ENCODE measurements around the gene CHCT1.
A peak's percentile ranks its signal among the peaks of the same experiment; 100 is the strongest.

Gene CHCT1

GRCh38 chr17:60387666-60388065 is 34.6 kb upstream of the CHCT1 start:
- H2AK5ac ChIP-seq (ENCODE audit: low read length) = no peak overlapping the region
- no peak overlapping the region for H3K4ac ChIP-seq (ENCODE audit: low read depth, low read length)
- H3K27ac ChIP-seq (ENCODE audit: low read depth, low read length) = no peak overlapping the region
- H3K4me2 ChIP-seq (ENCODE audit: low read length) = no peak overlapping the region
- peaks cover 14% of the 10 kb centered on the region for H3K79me1 ChIP-seq (ENCODE audit: low read length)
- no peaks in the 10 kb centered on the region for H3K27me3 ChIP-seq (ENCODE audit: insufficient read depth, low read length)
- H3K4me3 ChIP-seq (ENCODE audit: low read depth, low read length) = no peak overlapping the region
- H3K79me2 ChIP-seq (ENCODE audit: control insufficient read depth, insufficient read depth, low read length, poor library complexity) = peaks cover 13% of the 10 kb centered on the region
- H3K23ac ChIP-seq (ENCODE audit: low read length) = no peak overlapping the region
- H2BK12ac ChIP-seq (ENCODE audit: low read length) = no peak overlapping the region
- no peak overlapping the region for H3K9ac ChIP-seq (ENCODE audit: low read length)
- H2BK5ac ChIP-seq (ENCODE audit: low read depth, low read length, poor library complexity) = no peak overlapping the region
- WGBS (ENCODE audit: extremely low coverage, insufficient coverage, insufficient read length) = no CpG with 5 or more reads among the region's 3 CpGs
- DNase-seq = no peak
- no peak overlapping the region for H4K12ac ChIP-seq (ENCODE audit: low read depth, low read length)
- H4K91ac ChIP-seq (ENCODE audit: low read depth, low read length) = no peak overlapping the region
- H4K8ac ChIP-seq (ENCODE audit: low read depth, low read length) = no peak overlapping the region
- no peak overlapping the region for H2AFZ ChIP-seq (ENCODE audit: insufficient read depth, low read length, poor library complexity)
- H2BK120ac ChIP-seq (ENCODE audit: insufficient read depth, low read length, poor library complexity) = no peak overlapping the region
- no peaks in the 10 kb centered on the region for H3K9me3 ChIP-seq (ENCODE audit: insufficient read depth, low read depth, low read length)
- no peak overlapping the region for H3K18ac ChIP-seq (ENCODE audit: low read length)
- no peak overlapping the region for H3K14ac ChIP-seq (ENCODE audit: low read length)
- H3K4me1 ChIP-seq (ENCODE audit: control insufficient read depth in 1 of 2, insufficient read depth in 2 of 2, low read length in 2 of 2) = peaks cover 3 to 6% of the 10 kb centered on the region in 2 experiments
- peaks cover 0 to 2% of the 10 kb centered on the region in 2 experiments for H3K36me3 ChIP-seq (ENCODE audit: control insufficient read depth in 1 of 2, insufficient read depth in 2 of 2, low read length in 2 of 2)

- no peak overlapping the region for H3K14ac ChIP-seq (ENCODE audit: low read length)
- peaks cover 14% of the 10 kb centered on the region for H3K79me2 ChIP-seq (ENCODE audit: control insufficient read depth, insufficient read depth, low read length, poor library complexity)
- H3K36me3 ChIP-seq (ENCODE audit: control insufficient read depth in 1 of 2, insufficient read depth in 2 of 2, low read length in 2 of 2) = peaks cover 0 to 2% of the 10 kb centered on the region in 2 experiments
- no peak overlapping the region for H2AFZ ChIP-seq (ENCODE audit: insufficient read depth, low read length, poor library complexity)
- peaks cover 17% of the 10 kb centered on the region for H3K79me1 ChIP-seq (ENCODE audit: low read length)
- H2BK12ac ChIP-seq (ENCODE audit: low read length) = no peak overlapping the region
- H3K27ac ChIP-seq (ENCODE audit: low read depth, low read length) = no peak overlapping the region
- no peak overlapping the region for H3K4me3 ChIP-seq (ENCODE audit: low read depth, low read length)
- no peak overlapping the region for H3K18ac ChIP-seq (ENCODE audit: low read length)
- H3K4me1 ChIP-seq (ENCODE audit: control insufficient read depth in 1 of 2, insufficient read depth in 2 of 2, low read length in 2 of 2) = peaks cover 3 to 6% of the 10 kb centered on the region in 2 experiments
- no peak overlapping the region for H2BK120ac ChIP-seq (ENCODE audit: insufficient read depth, low read length, poor library complexity)
- no peak overlapping the region for H3K4me2 ChIP-seq (ENCODE audit: low read length)
- H4K8ac ChIP-seq (ENCODE audit: low read depth, low read length) = no peak overlapping the region
- no peaks in the 10 kb centered on the region for H3K27me3 ChIP-seq (ENCODE audit: insufficient read depth, low read length)
- H3K9ac ChIP-seq (ENCODE audit: low read length) = no peak overlapping the region
- no CpG with 5 or more reads among the region's 3 CpGs for WGBS (ENCODE audit: extremely low coverage, insufficient coverage, insufficient read length)
- H3K23ac ChIP-seq (ENCODE audit: low read length) = no peak overlapping the region
- H4K12ac ChIP-seq (ENCODE audit: low read depth, low read length) = no peak overlapping the region
- H2BK5ac ChIP-seq (ENCODE audit: low read depth, low read length, poor library complexity) = no peak overlapping the region
- no peak overlapping the region for H3K4ac ChIP-seq (ENCODE audit: low read depth, low read length)
- H2AK5ac ChIP-seq (ENCODE audit: low read length) = no peak overlapping the region
- peak in 1 of 2 donors; percentile 37 for DNase-seq
- no peak overlapping the region for H4K91ac ChIP-seq (ENCODE audit: low read depth, low read length)
- no peaks in the 10 kb centered on the region for H3K9me3 ChIP-seq (ENCODE audit: insufficient read depth, low read depth, low read length)
Measured at GRCh38 chr17:60388742-60389141, 33.5 kb upstream of the CHCT1 start.

GRCh38 chr17:60390186-60390585 is 32.1 kb upstream of the CHCT1 start:
- Histone ChIP-seq H3K9me3 (ENCODE audit: insufficient read depth, low read depth, low read length) (no peaks in the 10 kb centered on the region), H4K91ac (ENCODE audit: low read depth, low read length) (no peak overlapping the region), H3K4me2 (ENCODE audit: low read length) (peak overlapping the region; percentile 75), H3K27ac (ENCODE audit: low read depth, low read length) (no peak overlapping the region), H3K23ac (ENCODE audit: low read length) (no peak overlapping the region), H2AK5ac (ENCODE audit: low read length) (no peak overlapping the region), H3K79me2 (ENCODE audit: control insufficient read depth, insufficient read depth, low read length, poor library complexity) (peaks cover 12% of the 10 kb centered on the region), H3K18ac (ENCODE audit: low read length) (no peak overlapping the region), H3K4ac (ENCODE audit: low read depth, low read length) (peak overlapping the region; percentile 63), H3K36me3 (ENCODE audit: control insufficient read depth in 1 of 2, insufficient read depth in 2 of 2, low read length in 2 of 2) (no peaks in the 10 kb centered on the region), H2BK5ac (ENCODE audit: low read depth, low read length, poor library complexity) (no peak overlapping the region), H2BK12ac (ENCODE audit: low read length) (no peak overlapping the region), H3K79me1 (ENCODE audit: low read length) (peaks cover 17% of the 10 kb centered on the region), H3K4me3 (ENCODE audit: low read depth, low read length) (no peak overlapping the region), H2BK120ac (ENCODE audit: insufficient read depth, low read length, poor library complexity) (no peak overlapping the region), H4K12ac (ENCODE audit: low read depth, low read length) (no peak overlapping the region), H3K4me1 (ENCODE audit: control insufficient read depth in 1 of 2, insufficient read depth in 2 of 2, low read length in 2 of 2) (peaks cover 3 to 4% of the 10 kb centered on the region in 2 experiments), H3K27me3 (ENCODE audit: insufficient read depth, low read length) (no peaks in the 10 kb centered on the region), H2AFZ (ENCODE audit: insufficient read depth, low read length, poor library complexity) (no peak overlapping the region), H4K8ac (ENCODE audit: low read depth, low read length) (no peak overlapping the region), H3K14ac (ENCODE audit: low read length) (no peak overlapping the region), H3K9ac (ENCODE audit: low read length) (no peak overlapping the region)
- peak in 1 of 2 donors; percentile 60 for DNase-seq
- no CpG with 5 or more reads among the region's 2 CpGs for WGBS (ENCODE audit: extremely low coverage, insufficient coverage, insufficient read length)

GRCh38 chr17:60390925-60391470 is 31.3 kb upstream of the CHCT1 start:
- H3K4ac ChIP-seq (ENCODE audit: low read depth, low read length) = peak overlapping the region; percentile 48
- WGBS (ENCODE audit: extremely low coverage, insufficient coverage, insufficient read length) = no CpG with 5 or more reads among the region's 15 CpGs
- H3K27me3 ChIP-seq (ENCODE audit: insufficient read depth, low read length) = no peaks in the 10 kb centered on the region
- peak overlapping the region; percentile 70 for H2BK120ac ChIP-seq (ENCODE audit: insufficient read depth, low read length, poor library complexity)
- no peak overlapping the region for H4K12ac ChIP-seq (ENCODE audit: low read depth, low read length)
- peak overlapping the region; percentile 78 for H3K9ac ChIP-seq (ENCODE audit: low read length)
- H3K4me3 ChIP-seq (ENCODE audit: low read depth, low read length) = peak overlapping the region; percentile 87
- no peaks in the 10 kb centered on the region for H3K9me3 ChIP-seq (ENCODE audit: insufficient read depth, low read depth, low read length)
- peak overlapping the region; percentile 24 for H2AK5ac ChIP-seq (ENCODE audit: low read length)
- no peak overlapping the region for H3K23ac ChIP-seq (ENCODE audit: low read length)
- H2BK12ac ChIP-seq (ENCODE audit: low read length) = no peak overlapping the region
- H3K36me3 ChIP-seq (ENCODE audit: control insufficient read depth in 1 of 2, insufficient read depth in 2 of 2, low read length in 2 of 2) = no peaks in the 10 kb centered on the region
- H3K79me2 ChIP-seq (ENCODE audit: control insufficient read depth, insufficient read depth, low read length, poor library complexity) = peaks cover 12% of the 10 kb centered on the region
- H4K8ac ChIP-seq (ENCODE audit: low read depth, low read length) = peak overlapping the region; percentile 77
- H3K4me2 ChIP-seq (ENCODE audit: low read length) = peak overlapping the region; percentile 75
- peak overlapping the region; percentile 76 for H3K18ac ChIP-seq (ENCODE audit: low read length)
- no peak overlapping the region for H2AFZ ChIP-seq (ENCODE audit: insufficient read depth, low read length, poor library complexity)
- H3K27ac ChIP-seq (ENCODE audit: low read depth, low read length) = peak overlapping the region; percentile 84
- H4K91ac ChIP-seq (ENCODE audit: low read depth, low read length) = peak overlapping the region; percentile 77
- peak overlapping the region; percentile 63 for H2BK5ac ChIP-seq (ENCODE audit: low read depth, low read length, poor library complexity)
- H3K79me1 ChIP-seq (ENCODE audit: low read length) = peaks cover 17% of the 10 kb centered on the region
- peak in 1 of 2 donors; percentile 26 for DNase-seq
- peak overlapping the region; percentile 85 for H3K14ac ChIP-seq (ENCODE audit: low read length)
- H3K4me1 ChIP-seq (ENCODE audit: control insufficient read depth in 1 of 2, insufficient read depth in 2 of 2, low read length in 2 of 2) = peaks cover 3 to 4% of the 10 kb centered on the region in 2 experiments
